GM18870 (cell line): Measurements from ENCODE around the gene GSX1.

Experiments used
- ATAC-seq: cut with Tn5 transposase; IDR thresholded peaks from one replicate; pipeline ENCODE4 v1.9.1; 2021; ENCODE audit warnings: moderate library complexity; ENCODE audit not compliant: unreplicated experiment

GSX1 gene

DNA sequence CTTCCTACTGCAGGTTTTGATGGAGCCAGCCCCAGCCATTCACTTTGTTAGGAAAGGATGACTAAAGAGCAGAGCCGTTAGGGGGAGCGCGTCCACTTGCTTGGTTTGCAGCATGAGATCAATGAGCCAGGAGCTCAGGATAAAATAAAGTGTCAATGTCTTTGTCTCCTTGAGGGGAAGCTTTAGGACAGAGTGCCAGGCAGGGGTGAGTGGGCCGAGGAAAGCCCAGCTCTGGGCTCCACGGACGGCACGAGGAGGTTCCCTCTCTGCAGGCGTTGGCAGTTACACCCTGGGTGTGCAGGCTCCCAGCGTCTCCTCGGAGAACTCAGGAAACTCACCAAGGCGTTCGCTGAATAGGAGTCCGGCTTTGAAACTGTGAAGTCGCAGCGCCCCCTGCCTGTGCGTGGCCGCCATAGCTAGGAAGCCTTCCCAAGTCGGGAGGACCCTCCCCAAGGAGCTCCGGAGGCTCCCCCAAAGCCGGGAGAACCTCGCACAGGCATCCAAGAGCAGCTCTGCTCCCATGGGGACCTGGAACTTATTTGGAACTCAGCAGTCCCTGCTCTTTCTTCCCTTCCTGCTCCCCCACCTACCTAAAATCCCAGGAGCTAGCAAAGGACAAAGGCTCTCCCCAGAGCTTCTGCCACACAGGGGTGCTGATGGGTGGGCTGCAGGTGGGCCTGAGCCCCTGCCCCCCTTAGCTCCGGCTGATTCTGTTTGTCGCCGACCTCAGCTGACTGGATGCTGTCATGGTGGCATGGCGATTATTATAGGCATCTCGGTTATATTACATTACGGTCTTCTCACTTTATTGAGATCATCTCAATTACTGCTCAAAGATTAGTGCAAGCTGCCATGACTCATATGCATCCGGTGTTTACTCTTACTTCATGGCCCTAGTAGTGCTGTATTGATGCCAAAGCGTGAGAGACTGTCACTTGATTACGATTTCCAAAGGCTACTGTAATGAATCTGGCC, 34.4 kb downstream of the GSX1 start:
- no peak for ATAC-seq

DNA sequence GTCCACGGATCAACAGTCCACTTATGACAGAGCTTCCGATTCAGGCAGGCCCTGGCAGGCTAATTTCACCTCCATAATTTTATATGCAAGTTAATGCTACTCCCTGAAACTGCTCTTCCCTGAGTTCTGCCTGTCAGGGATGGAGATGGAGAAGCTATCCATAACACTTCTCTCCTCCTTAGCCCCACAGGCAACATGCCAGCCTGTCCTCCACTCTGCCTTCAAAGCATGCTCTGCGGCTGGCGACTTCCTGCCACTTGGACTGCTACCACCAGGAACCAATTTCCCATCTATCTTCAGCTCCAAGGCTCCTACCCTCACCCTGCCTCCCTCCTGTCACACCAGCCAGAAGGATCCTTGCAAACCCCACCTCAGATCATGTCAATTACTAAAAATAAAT, 35.4 kb downstream of the GSX1 start:
- no peak for ATAC-seq

DNA sequence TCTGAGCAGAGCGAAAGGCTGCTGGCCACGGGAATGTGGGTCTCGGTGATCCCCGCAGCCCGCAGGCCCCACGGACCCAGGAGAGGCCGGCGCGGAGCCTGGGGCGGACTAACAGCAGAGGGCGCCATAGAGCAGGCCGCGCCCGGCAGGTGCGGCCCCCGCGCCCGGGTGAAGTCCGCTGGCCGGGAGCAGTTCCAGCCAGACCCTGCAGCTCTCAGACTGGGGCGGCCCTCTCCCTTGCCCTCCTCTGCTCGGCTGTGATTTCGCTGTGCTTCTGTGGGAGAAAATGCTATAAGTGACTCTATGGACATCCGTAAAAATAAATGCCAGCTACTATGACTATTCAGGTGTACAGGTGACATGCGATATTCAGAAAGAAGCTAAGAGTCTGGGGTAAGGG, 37.7 kb downstream of the GSX1 start:
- ATAC-seq: no peak

DNA sequence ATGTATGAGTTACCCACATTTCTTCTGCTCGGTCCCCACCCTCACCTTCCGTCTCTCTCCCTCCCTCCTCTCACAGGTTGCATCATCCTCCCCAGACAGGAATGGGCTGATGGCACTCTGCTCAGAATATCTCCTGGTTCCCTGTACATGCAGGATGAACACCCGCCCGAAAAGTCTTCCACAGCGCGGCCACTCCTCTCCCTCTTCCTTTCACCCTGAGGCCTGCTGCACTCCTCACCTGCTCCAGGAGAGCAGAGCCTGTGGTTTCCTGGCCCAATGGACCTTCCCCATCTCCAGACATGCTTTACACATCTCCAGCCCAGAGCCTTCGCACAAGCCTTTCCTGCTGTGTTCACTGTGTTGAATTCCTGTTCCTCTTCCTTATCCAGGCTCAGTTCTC, 40.9 kb downstream of the GSX1 start:
- ATAC-seq: no peak

DNA sequence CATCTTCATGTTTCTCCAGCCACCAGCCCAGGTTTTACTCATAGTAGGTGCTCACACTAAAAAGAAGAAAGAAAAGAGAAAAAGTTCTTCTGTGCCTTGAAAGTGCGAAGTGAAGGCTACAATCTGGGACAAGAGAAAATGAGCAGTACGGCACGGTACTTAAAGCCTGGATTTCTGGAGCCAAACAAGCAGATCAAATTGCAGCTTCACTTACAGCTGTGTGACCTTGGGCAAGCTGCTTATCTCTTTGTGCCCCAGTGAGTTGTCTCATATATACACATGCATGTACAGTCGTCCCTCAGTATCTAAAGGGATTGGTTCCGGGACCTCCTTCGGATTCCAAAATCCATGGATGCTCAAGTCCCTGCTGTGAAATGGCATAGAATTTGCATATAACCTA, 41.8 kb downstream of the GSX1 start:
- no peak for ATAC-seq

DNA sequence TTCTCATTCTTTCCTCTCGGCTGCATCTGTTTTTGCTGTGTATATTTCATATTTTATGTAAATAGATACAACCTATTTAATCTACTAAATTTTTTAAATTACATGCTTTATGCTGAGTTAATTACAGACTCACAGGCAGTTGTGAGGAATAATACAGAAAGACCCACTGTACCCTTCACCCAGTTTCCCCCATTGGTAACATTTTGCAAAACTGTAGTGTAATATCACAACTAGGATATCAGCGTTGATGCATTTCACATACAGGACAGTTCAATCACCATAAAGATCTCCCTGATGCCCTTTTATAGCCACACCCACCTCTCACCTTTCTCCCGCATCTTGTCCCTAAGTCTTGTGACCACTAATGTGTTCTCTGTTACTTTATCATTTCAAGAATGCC, 43.5 kb downstream of the GSX1 start:
- ATAC-seq: no peak

DNA sequence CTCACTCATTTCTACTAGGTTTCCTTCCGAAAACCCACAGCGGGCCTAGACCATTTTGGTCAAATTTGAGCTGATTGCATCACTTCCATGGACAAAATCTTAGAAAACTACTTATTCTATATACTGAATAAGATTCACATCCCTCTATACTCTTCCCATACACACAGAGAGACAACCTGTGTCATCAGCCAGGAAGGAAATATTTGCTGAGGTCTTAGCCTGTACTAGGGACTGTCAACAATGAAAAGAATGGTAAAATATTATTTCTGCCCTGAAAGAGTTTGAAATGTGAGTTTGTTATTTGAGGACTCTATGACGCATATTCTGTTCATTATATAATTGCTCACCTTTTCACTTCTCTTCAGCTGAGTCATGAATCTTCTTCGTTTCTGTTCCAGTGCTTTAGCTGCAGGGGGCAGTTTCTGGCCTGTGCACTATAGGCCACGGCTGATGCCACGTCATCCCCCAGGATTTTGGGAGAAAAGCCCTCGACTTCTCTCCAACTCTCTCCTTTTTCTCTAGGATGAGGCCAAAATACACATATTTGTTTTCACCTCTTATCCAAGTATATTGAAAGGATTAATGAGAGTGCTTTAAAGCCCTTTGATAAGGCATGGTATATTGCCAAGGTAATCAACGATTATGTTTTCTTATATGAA, 47.7 kb downstream of the GSX1 start:
- ATAC-seq: no peak

DNA sequence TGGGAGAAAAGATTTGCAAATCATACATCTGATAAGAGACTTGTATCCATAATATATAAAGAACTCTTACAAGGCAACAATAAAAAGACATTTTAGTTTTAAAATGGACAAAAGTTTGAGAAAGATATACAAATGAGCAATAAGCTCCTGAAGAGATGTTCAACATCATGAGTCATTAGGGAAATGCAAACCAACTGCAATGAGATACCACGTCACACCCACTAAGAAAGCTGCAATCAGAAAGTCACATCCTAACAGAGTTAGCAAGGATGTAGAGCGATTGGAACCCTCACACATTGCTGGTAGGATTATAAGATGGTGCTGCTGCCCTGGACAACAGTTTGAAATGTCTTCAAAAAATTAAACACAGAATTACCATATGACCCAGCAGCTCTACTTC, 50.3 kb downstream of the GSX1 start:
- ATAC-seq: no peak
